Activated CD4-positive, alpha-beta memory T cell treated with anti-CD3 and anti-CD28 coated beads, Interleukin-2, amount 10 ng/mL, durations not matched to agents 7 days and 5 days (primary cell): ENCODE results near the gene GFI1. TPM values are rescaled to one million over a fixed set of nuclear protein-coding genes. Genes with fewer than 3 reads are reported as not detected.

Experiments used
- CTCF ChIA-PET: fragments of 350-600 bp; sonication (Branson Sonifier 250); formaldehyde crosslinking; loops from one replicate; lab custom pipeline; 2021; ENCODE audit warnings: antibody characterized with exemption, inconsistent platforms; lab: Charles Lee
- POLR2A ChIA-PET: fragments of 350-600 bp; sonication (Branson Sonifier 250); formaldehyde crosslinking; loops from one replicate; lab custom pipeline; 2021; ENCODE audit warnings: antibody characterized with exemption; lab: Charles Lee
- DNase-seq: peaks from one replicate; pipeline ENCODE4 v3.0.0-alpha.2; 2020
- H3K27ac Mint-ChIP-seq: one replicate; pipeline ENCODE4 v1.8.0; 2021; ENCODE audit warnings: mild to moderate bottlenecking, mixed read lengths
- H3K27me3 Mint-ChIP-seq: one replicate; pipeline ENCODE4 v1.8.0; 2021; ENCODE audit warnings: mixed read lengths
- H3K36me3 Mint-ChIP-seq: one replicate; pipeline ENCODE4 v1.8.0; 2021; ENCODE audit warnings: low read depth, mixed read lengths
- H3K4me1 Mint-ChIP-seq: one replicate; pipeline ENCODE4 v1.8.0; 2021; ENCODE audit warnings: mixed read lengths
- H3K4me3 Mint-ChIP-seq: one replicate; pipeline ENCODE4 v1.8.0; 2021; ENCODE audit warnings: mild to moderate bottlenecking, mixed read lengths
- H3K9me3 Mint-ChIP-seq: one replicate; pipeline ENCODE4 v1.8.0; 2021; ENCODE audit warnings: mixed read lengths
- total RNA-seq, 2 experiments: library from RNA; stranded (reverse); gene quantifications; one replicate each; pipeline ENCODE4 v1.2.3, GENCODE V29; 2021

The GFI1 gene
- total RNA-seq, 2 experiments from 2014 or later = 76.9 to 80.8 TPM

DNA sequence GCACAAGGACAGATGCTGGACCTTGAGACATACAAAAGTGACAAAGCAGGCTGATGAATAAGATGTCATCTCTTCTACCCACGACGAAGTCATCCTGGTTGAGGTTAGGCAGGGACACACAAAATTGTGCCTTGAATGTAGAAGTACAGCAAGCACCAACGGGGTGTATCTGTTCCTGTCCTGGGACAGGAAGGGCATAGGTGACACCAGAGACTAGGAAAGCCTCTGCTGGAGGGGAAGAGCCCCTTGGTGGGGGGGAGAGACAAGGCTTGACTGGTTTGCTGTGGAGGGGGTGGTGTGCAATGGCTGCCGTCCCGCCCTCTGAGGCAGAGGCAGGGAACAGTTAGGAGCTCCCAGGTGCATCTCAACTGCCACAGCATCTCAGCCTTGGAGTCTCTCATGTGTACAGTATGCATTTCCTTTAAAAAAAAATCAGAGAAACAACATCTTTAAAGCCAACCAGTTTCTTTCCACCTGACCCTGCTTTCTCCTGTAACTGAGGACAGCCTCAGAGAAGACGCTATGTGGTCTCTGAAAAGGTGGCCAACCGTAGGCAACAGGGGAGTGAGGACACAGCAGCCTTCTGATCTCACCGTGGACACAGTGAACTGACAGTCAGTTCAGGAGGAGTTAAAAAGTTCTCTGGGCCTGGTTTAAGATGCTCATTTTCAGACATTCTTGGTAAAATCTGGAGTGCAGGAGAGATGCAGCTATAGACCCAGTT is 17.7 kb upstream of the GFI1 start:
- H3K4me1 Mint-ChIP-seq = peaks cover 35% of the 10 kb centered on the region
- no peaks in the 10 kb centered on the region for H3K36me3 Mint-ChIP-seq
- no peaks in the 10 kb centered on the region for H3K9me3 Mint-ChIP-seq
- H3K27ac Mint-ChIP-seq = no peak overlapping the region
- ChIA-PET CTCF (interaction anchor here (0.6 kb wide), 1 partner anchor 190 kb away, joined by 3 read pairs; no protein-coding TSS in a partner anchor), POLR2A (interaction anchor here (0.8 to 1.5 kb wide), 3 partner anchors 18 to 35 kb away, joined by 3 to 8 read pairs (median 3); partner anchors contain the start of gene GFI1)
- no peaks in the 10 kb centered on the region for H3K27me3 Mint-ChIP-seq
- DNase-seq = no peak
- H3K4me3 Mint-ChIP-seq = no peak overlapping the region

DNA sequence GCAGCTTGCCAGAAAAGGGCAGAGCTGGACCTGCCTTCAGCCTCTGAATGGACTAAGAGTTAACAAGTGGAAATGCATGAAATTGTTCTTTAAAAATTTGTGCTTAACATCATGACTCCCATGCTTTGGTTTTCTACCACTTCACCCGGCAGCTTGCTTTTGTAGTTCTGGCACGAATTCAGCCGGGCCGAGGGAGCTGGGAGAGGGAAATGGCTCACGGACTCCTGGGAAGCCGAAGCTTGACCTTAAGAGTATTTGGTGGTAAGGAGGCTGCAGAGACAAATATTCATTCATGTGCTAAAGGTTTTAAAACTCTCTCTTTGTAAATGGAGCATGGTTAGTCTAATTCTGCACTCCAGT is 17.2 kb upstream of the GFI1 start:
- DNase-seq = no peak
- peak overlapping the region; percentile 27 for H3K27ac Mint-ChIP-seq
- POLR2A ChIA-PET = interaction anchor here (0.8 to 1.5 kb wide), 3 partner anchors 17 to 35 kb away, joined by 3 to 8 read pairs (median 3); partner anchors contain the start of gene GFI1

DNA sequence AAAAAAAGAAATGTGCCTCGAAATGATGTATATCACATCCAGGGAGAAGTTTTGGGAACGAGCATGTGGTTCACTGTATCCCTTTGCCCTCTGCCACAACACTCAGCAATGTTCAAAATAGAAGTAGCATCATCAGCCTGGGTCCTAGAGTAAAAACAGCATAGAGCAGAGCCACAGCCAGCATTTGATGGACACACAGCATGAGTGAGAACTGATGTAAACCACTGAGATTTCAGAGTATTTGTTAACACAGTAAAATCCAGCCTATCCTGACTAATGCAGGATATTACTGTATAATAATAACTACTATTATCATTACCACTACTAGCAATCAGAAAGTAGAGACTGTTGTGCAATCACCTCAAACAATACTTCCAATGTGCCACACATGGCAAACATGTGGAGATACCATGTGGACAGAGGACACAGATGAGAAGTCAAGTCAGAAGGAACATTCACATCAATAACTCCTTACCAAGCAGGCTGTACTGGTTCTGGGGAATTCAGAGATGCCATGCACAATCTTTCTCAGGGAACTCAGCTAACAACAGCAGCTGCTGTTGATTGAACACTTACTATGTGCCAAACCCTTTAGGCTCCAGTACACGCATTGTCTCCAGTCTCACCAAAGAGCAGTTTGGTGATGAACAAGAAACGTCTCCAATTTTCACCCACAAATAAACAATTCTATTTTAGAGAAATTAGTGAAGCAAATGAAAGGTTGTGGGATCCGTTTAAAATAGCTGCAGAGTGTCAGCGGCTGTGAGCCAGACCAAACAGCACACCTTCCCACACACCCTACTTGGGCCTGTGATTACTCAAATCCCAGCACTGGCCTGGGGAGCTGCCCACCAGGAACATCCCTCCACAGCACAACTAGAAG is 16.6 kb upstream of the GFI1 start:
- CTCF ChIA-PET = interaction anchor here (1.6 kb wide), 1 partner anchor 193 kb away, joined by 4 read pairs; no protein-coding TSS in a partner anchor
- H3K27ac Mint-ChIP-seq = no peak overlapping the region
- no peaks in the 10 kb centered on the region for H3K36me3 Mint-ChIP-seq
- peaks cover 35% of the 10 kb centered on the region for H3K4me1 Mint-ChIP-seq
- H3K9me3 Mint-ChIP-seq = no peaks in the 10 kb centered on the region
- POLR2A ChIA-PET = interaction anchor here (0.8 to 1.5 kb wide), 3 partner anchors 17 to 36 kb away, joined by 3 to 8 read pairs (median 3); partner anchors contain the start of gene GFI1
- H3K4me3 Mint-ChIP-seq = no peak overlapping the region
- no peaks in the 10 kb centered on the region for H3K27me3 Mint-ChIP-seq
- DNase-seq = no peak

More for the DNA sequence above, 17.2 kb upstream of the GFI1 start:
- no peak overlapping the region for H3K4me3 Mint-ChIP-seq
- no peaks in the 10 kb centered on the region for H3K9me3 Mint-ChIP-seq
- peaks cover 35% of the 10 kb centered on the region for H3K4me1 Mint-ChIP-seq
- no peaks in the 10 kb centered on the region for H3K27me3 Mint-ChIP-seq
- CTCF ChIA-PET = interaction anchor here (1.6 kb wide), 1 partner anchor 194 kb away, joined by 4 read pairs; no protein-coding TSS in a partner anchor
- no peaks in the 10 kb centered on the region for H3K36me3 Mint-ChIP-seq

DNA sequence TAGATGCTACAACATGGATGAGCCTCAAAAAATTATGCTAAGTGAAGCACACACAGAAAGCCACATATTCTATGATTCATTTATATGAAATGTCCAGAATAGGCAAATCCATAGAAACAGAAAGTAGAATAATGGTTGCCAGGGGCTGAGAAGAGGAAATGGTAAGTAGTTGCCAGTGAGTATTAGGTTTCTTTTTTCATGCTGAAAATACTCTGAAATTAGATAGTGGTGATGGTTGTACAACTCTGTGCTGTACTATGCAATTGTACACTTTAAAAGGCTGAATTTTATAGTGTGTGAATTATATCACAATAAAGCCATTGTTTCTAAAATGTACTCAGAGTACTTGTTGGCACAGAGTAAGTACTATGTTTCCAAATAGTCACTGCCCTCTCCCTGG is 15.5 kb upstream of the GFI1 start:
- Mint-ChIP-seq H3K27ac (no peak overlapping the region), H3K9me3 (no peaks in the 10 kb centered on the region), H3K4me1 (peaks cover 35% of the 10 kb centered on the region), H3K4me3 (no peak overlapping the region), H3K27me3 (no peaks in the 10 kb centered on the region), H3K36me3 (no peaks in the 10 kb centered on the region)
- CTCF ChIA-PET = interaction anchor here (1.6 kb wide), 1 partner anchor 192 kb away, joined by 4 read pairs; no protein-coding TSS in a partner anchor
- no peak for DNase-seq
- POLR2A ChIA-PET = no interaction called here

DNA sequence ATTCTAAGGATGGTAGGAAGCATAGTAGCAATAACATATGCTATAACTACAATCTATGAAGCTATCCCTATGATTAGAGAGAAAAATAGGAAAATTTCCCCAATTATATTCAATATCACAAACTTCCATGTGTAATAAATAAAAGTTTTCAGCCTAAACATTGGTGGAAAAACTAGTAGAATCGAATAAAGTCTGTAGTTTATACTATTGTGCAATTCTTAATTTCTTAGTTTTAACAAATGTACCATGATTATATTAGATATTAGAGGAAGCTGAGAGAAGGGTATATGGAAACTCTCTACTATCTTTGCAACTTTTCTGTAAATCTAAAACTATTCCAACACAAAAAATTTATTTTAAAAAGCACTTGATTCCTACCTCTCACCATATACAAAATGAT is 13.8 kb upstream of the GFI1 start:
- no peaks in the 10 kb centered on the region for H3K36me3 Mint-ChIP-seq
- no peak overlapping the region for H3K27ac Mint-ChIP-seq
- CTCF ChIA-PET = no interaction called here
- POLR2A ChIA-PET = interaction anchor here (1.3 to 4.1 kb wide), 3 partner anchors 11 to 21 kb away, joined by 3 to 26 read pairs (median 3); partner anchors contain the start of gene GFI1
- H3K9me3 Mint-ChIP-seq = no peaks in the 10 kb centered on the region
- peaks cover 38% of the 10 kb centered on the region for H3K4me1 Mint-ChIP-seq
- H3K27me3 Mint-ChIP-seq = no peaks in the 10 kb centered on the region
- no peak for DNase-seq
- H3K4me3 Mint-ChIP-seq = no peak overlapping the region

DNA sequence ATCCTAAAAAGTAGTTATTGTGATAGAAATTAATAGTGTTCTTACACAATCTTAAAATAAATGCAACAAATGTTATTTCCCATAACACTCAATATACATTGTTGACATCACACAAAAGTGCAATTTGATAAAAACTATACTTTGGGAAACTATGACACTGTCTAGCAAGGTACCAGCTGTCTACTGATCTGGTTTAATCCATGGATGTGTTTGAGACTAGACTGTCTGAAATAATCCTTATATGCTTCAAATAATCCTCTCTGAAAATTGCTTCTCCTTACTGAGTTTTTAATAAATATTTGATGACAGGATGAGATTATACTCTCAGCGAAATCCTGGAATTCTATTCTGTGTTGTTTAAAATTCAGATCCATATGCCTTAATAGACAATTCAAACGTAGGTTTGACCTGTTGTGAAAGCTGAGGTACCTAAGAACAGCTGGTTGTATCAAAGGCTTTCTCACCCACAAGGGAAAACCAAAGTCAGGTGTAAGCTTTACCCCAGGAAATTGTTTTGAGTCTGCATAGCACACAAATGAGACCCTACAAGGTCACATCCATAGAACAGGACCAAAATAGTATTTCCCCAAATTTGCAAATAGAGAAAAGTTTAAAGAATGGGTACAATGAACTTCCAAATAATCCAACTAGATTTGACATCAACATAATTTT is 8.8 kb upstream of the GFI1 start:
- ChIA-PET CTCF (interaction anchor here (0.6 kb wide), 1 partner anchor 8 kb away, joined by 3 read pairs; the partner anchor contains the start of gene GFI1), POLR2A (interaction anchor here (1.2 to 1.3 kb wide), 3 partner anchors 9 to 332 kb away, joined by 3 to 17 read pairs (median 3); partner anchors contain the start of gene GFI1)
- no peak for DNase-seq
- Mint-ChIP-seq H3K4me3 (no peak overlapping the region), H3K9me3 (no peaks in the 10 kb centered on the region), H3K36me3 (peaks cover 9% of the 10 kb centered on the region), H3K4me1 (peaks cover 21% of the 10 kb centered on the region), H3K27me3 (no peaks in the 10 kb centered on the region), H3K27ac (no peak overlapping the region)

DNA sequence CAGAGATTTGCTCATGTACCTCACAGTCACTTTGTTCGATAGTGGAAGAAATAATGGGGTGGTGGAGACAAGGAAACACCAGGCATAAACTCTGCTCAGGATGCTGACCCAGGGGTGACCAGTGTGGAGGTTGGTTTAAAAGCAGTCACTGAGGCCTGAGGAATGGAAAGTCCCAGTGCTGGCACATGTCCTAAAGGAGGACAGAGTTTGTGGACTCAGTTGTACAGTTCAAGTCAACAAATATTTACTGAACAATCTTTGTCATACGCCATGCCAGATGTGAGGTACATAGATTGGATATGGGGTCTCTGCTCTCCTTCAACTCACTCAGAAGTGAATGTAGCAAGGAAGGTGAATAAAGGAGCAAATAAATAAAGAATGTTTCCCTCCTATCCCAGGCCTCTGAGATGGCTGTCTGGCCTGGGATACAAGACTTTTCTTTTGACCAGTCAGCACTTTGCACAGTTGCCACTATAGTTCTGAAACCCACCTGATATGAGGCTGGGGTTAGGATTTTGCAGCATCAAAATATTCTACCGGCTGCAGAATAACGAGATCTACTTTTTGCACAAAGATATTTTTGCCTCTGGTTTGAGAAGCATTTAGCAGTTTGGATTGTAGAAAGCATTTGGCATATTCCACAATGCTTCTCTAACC is 7.9 kb upstream of the GFI1 start:
- Mint-ChIP-seq H3K36me3 (peaks cover 9% of the 10 kb centered on the region), H3K4me3 (no peak overlapping the region), H3K4me1 (peaks cover 26% of the 10 kb centered on the region), H3K9me3 (no peaks in the 10 kb centered on the region), H3K27me3 (no peaks in the 10 kb centered on the region), H3K27ac (no peak overlapping the region)
- ChIA-PET CTCF (interaction anchor here (1.3 kb wide), 2 partner anchors 43 to 184 kb away, joined by 3 read pairs; no protein-coding TSS in a partner anchor), POLR2A (interaction anchor here (1.0 to 1.3 kb wide), 3 partner anchors 8 to 45 kb away, joined by 3 to 17 read pairs (median 3); partner anchors contain the start of gene GFI1)
- no peak for DNase-seq

DNA sequence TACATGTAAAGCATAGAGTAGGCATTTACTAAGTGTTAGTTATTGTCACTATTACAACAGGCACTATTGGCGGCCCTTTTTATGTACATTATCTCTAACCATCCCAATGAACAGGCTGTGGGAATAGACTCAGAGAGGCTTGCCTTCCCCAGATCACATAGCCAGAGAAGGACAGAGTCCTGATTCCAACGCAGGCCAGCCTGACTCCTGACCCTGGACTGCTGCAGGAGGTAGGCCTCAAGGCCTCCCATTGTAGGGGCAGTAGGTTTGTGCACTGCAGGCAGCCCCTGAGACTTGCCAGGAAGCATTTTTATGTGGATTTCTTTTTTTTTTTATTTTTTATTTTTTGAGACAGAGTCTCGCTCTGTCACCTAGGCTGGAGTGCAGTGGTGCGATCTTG is 6.4 kb upstream of the GFI1 start:
- peaks cover 9% of the 10 kb centered on the region for H3K36me3 Mint-ChIP-seq
- no peak for DNase-seq
- no peaks in the 10 kb centered on the region for H3K27me3 Mint-ChIP-seq
- H3K4me1 Mint-ChIP-seq = peaks cover 39% of the 10 kb centered on the region
- no peaks in the 10 kb centered on the region for H3K9me3 Mint-ChIP-seq
- POLR2A ChIA-PET = interaction anchor here (1.2 kb wide), 1 partner anchor 14 kb away, joined by 4 read pairs; no protein-coding TSS in a partner anchor
- no peak overlapping the region for H3K4me3 Mint-ChIP-seq
- H3K27ac Mint-ChIP-seq = no peak overlapping the region
- CTCF ChIA-PET = interaction anchor here (1.3 kb wide), 1 partner anchor 45 kb away, joined by 3 read pairs; no protein-coding TSS in a partner anchor

DNA sequence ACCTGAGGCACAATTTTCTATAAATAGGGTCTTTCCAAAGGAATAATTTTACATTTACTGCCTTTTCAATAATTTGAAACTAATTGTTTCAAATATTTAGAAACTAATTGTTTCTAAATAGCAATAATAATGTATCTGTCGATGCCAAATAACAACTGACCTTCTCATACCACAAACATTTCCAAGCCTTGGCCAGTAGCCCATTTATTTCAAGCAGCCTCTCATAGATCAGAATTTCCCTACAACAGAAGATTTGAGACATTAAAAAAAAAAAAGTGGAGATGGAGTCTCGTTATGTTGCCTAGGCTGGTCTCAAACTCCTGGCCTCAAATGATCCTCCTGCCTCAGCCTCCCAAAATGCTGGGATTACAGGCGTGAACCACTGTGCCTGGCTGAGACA is 2.1 kb upstream of the GFI1 start:
- no peaks in the 10 kb centered on the region for H3K27me3 Mint-ChIP-seq
- peak overlapping the region; percentile 86 for H3K27ac Mint-ChIP-seq
- H3K9me3 Mint-ChIP-seq = no peaks in the 10 kb centered on the region
- POLR2A ChIA-PET = interaction anchor here (0.7 to 9.8 kb wide), 8 partner anchors 12 to 173 kb away, joined by 3 to 372 read pairs (median 6); no protein-coding TSS in a partner anchor
- peaks cover 29% of the 10 kb centered on the region for H3K4me1 Mint-ChIP-seq
- H3K36me3 Mint-ChIP-seq = peaks cover 25% of the 10 kb centered on the region
- H3K4me3 Mint-ChIP-seq = peak overlapping the region; percentile 85
- CTCF ChIA-PET = interaction anchor here (0.6 to 1.7 kb wide), 4 partner anchors 10 to 179 kb away, joined by 3 to 5 read pairs (median 4); no protein-coding TSS in a partner anchor
- no peak for DNase-seq

DNA sequence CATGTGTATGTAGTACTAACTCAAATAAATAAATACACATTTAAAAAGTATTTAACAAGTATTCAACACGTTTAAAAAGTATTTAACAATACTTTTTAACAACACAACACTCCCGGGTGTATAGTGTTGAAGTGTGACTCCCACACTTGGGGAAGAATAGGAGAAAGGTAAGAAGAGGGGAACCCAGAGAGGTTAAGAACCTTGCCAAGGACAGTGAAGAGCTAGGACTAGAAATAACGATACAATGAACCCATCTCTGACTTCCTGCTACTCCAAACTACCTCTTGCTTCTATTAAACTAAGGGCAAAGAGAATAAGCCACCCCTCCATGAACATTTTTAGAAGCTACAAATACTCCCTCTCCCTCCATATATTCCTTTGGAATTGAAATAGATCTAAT is 1.7 kb upstream of the GFI1 start:
- POLR2A ChIA-PET = interaction anchor here (1.2 to 9.8 kb wide), 5 partner anchors 43 to 172 kb away, joined by 5 to 372 read pairs (median 140); no protein-coding TSS in a partner anchor
- CTCF ChIA-PET = interaction anchor here (1.1 to 1.7 kb wide), 3 partner anchors 10 to 178 kb away, joined by 4 to 5 read pairs (median 5); no protein-coding TSS in a partner anchor
- H3K36me3 Mint-ChIP-seq = peaks cover 27% of the 10 kb centered on the region
- no peaks in the 10 kb centered on the region for H3K9me3 Mint-ChIP-seq
- H3K27ac Mint-ChIP-seq = peak overlapping the region; percentile 86
- DNase-seq = no peak
- H3K4me3 Mint-ChIP-seq = peak overlapping the region; percentile 85
- no peaks in the 10 kb centered on the region for H3K27me3 Mint-ChIP-seq
- H3K4me1 Mint-ChIP-seq = peaks cover 29% of the 10 kb centered on the region

DNA sequence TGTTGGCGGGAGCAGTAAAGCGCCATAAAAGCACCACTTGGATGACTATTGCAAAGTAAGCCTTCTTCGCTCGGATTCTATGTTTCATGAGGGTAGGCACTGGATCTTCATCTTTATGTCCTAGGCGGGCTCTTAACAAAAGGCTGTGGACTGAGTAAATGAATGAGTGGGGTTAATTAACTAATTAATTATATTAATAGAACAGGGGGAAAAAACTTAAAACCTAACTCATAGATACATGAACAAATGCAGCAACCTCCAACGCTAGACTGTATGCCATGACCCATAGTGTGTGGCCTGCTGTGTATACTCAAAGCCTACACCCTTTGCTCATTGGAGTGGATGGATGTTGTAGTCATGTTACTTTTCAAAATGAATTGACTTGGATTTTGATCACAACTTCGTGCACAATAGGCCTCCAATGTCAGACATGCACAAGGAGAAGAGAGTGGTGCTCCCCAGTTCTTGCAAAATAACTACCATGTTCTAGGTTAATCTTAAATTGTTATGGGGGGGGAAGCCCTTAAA is 417 bp upstream of the GFI1 start:
- Mint-ChIP-seq H3K4me3 (peak overlapping the region; percentile 85), H3K27me3 (no peaks in the 10 kb centered on the region), H3K36me3 (peaks cover 32% of the 10 kb centered on the region), H3K27ac (peak overlapping the region; percentile 86), H3K9me3 (no peaks in the 10 kb centered on the region), H3K4me1 (peaks cover 35% of the 10 kb centered on the region)
- no peak for DNase-seq
- POLR2A ChIA-PET = interaction anchor here (0.5 to 9.8 kb wide), 38 partner anchors 8 to 491 kb away, joined by 3 to 372 read pairs (median 5); partner anchors contain the start of genes BTBD8, GLMN, RPAP2 and RPL5
- CTCF ChIA-PET = interaction anchor here (1.0 to 7.1 kb wide), 12 partner anchors 8 to 345 kb away, joined by 3 to 89 read pairs (median 11); partner anchors contain the start of gene RPL5
